HG02642 (cell line): Measurements from ENCODE around the gene SEZ6.
A peak's percentile ranks its signal among the peaks of the same experiment; 100 is the strongest.

ENCODE experiments used
- ATAC-seq: cut with Tn5 transposase; IDR thresholded peaks from one replicate; pipeline ENCODE4 v1.9.1; 2021; ENCODE audit warnings: mild to moderate bottlenecking; ENCODE audit not compliant: unreplicated experiment, poor library complexity

The SEZ6 gene

DNA sequence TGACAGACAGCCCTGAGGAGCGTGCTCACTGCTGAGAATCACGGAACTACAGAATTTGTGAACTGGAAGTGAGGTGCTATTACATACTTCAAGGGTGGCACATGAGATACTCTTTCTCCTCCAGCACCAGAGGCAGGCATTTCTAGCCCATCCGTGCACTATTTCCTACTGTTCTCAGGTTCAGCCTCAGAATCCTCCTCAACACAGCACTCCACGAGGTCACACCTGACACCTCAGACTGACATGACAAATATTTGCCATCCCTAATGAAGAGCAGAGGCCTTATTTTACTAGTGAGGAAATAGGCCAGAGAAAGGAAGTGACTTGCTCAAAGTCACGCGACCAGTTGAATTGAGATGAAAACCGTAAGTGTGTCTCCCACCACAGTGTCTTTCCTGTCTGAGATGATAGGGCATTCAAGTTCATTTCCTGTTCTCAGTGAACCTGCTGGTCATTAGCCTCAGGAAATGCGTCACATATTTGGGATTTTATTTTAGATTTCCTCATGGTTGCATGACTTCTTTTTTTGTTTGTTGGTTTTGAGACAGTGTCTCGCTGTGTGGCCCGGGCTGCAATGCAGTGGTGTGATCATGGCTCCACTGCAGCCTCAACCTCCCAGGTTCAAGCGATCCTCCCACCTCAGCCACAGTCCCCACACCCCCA, 23.6 kb downstream of the SEZ6 start:
- ATAC-seq: peak; percentile 51

- ATAC-seq: no peak
Observed at GRCh38 chr17:28978356-28978964, 27.4 kb downstream of the SEZ6 start.

DNA sequence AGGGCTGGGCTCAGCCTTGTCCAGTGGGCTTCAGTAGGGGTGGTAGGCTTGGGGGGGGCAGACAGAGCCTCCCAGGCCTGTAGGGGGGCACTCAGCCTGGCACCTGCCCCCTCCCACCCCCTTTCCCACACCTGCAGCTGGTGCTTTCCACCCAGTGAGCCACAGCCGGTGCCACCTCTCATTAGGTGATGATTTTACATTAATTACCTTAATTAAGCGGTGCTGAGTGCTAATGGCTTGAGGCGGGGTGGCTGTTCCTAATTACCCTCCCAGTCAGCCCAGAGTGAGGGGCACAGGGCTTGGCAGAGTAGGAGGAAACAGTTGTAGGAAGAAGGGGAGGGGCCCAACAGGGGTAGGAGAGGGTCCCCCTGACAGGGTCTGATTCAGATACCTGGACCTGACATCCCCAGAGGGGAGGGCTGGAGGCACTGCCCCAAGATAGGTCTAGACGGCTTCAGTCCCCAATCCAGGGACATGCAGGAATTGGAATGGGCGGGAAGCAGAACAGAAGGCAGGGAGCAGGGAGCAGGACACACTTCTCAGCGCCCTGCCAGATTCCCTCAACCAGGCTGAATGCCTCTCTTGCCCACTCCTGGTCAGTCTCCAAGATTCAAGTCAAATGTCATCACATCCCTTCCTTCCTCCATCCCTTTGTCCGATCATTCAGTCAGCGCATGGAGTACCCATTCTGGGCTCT, 28.0 kb downstream of the SEZ6 start:
- ATAC-seq: no peak

DNA sequence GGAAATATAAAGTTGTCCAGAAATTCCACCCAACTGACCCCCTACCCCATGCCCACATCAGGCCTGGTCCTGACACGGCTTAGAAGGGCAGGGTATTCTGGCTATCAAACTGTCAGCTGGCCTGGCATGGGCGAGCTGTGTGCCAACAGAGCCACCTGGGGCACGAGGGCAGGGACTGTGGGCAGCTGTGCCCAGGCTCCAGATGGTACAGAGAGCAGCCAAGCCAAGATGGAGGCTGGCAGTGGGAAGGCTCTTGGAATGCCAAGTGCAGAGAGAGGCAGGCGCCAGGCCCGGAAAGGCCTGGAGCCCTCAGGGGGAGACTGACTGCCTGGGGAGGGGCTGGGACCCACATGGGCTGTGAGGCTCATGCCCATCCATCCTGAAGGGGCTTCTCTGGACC, 30.2 kb downstream of the SEZ6 start:
- no peak for ATAC-seq

DNA sequence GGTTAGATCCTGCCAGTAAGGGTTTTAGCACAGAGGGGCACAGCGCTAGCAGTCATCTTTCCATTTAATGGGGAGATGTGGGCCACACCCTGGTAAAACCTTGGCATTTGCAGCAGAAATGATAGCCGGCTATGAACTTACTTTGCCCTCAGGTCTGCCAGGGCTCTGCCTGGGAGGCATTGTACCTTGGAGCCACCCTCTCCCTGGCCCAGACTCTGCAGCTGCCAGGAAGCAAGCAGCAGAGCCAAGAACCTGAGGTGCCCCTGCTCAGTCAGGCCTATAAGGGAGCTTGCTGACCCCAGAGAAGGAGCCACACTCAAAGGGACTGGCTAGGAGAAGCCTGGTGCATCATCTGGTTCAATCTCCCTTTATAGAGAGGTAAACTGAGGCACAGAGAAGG, 30.8 kb downstream of the SEZ6 start:
- no peak for ATAC-seq

DNA sequence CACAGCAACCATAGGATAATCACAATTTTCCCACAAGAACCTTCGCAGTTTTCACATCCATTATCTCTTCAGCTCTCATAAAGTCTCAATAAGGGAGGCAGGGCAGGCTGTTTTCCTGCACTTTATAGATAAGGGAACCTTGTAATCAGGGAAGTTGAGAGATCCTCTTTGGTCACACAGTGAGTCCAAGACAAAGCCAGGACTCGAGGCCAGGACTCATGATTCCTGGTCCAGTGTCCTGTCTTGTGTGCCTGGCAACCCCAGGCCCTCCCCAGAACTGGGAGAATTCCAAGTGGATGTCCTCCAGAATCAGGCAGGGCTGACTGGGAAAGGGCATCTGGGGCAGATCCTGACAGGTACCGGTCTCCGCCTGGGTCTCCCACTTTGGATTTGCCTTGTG, 31.4 kb downstream of the SEZ6 start:
- ATAC-seq: no peak

- no peak for ATAC-seq
Observed at GRCh38 chr17:28973425-28973824, 32.4 kb downstream of the SEZ6 start.

DNA sequence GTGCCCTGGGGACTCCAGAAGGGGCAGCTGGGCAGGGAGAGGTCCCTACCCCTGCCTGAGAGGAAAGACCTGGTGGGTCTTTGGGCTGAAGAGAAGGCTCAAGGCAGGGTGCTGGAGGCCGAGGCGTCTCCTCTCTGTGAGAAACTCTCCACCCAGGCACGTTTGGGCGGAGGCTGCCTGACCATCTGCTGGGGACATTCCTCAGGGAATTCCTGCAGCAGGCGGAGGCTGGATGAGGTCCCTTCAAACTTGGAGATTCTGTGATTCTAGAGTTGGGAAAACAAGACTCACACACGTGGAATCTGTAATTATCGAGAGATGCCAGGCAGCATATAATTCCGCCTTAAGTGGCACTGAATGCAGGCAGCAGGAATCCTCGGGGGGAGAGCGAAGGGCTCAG, 33.4 kb downstream of the SEZ6 start:
- no peak for ATAC-seq

DNA sequence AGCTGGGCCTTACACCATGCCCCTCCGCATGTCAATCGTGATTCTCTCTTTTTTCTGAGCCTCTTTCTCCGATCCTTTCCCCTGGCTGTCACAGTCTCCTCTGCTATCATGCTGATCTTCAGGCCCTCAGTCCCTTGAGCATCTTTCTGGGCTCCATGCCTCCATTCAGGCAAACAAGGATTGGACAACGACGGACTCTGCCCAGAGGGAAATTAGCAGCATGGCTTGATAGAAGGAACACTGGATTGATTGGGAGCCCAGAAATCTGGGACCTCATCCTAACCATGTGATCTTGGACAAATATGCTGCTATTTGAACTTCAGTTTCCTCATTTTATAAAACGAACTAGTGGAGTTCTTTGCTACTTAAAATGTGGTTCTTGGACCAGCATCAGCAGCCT, 35.0 kb downstream of the SEZ6 start:
- no peak for ATAC-seq

DNA sequence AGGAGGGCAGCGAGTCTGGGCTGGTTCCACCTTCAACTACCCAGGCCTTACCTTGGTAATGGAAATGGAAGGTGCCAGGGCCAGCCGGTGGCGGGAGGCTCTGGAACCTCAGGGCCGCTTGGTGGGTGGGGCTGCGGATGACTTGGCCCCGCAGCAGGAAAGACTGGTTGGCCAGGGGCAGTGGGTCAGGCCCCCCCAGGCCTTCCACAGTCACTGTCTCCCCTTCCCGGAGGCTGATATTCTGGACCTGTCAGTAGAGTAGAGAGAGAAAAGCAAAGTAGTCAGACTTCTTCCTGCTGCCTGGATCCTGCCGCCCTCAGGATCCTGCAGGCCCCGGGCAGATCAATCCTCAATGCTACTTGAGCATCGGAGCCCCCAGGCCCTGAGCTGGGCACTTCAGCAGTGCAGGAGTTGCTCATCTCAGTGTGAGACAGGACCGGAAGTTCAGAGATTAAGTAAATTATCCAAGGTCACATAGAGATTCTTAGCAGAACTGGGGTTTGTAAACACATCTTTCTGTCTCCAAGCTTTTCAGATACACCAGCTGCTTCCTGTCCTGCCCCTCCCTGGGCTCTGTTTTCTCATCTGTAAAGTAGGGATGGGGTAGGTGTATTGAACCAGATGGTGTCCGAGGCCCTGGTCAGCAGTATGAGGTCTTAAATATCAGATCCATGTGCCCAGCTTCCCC, 36.0 kb downstream of the SEZ6 start:
- no peak for ATAC-seq

DNA sequence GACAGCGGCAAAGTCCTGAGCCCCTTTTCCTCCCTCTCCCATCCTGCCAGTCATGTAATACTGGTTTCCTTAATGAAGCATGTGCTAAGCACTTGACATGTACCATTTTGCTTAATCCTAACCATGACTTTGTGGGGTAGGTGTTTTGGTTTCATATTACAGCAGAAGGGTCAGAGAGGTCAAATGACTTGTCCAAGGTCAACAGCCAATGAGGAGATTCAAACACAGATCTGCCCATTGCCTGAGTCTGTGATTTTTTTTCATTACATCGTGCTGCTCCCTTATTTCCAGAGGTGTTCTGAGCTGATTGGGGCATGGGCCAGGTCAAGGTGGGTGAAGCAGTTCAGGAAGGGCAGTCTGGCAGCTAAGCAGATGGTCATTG, 36.9 kb downstream of the SEZ6 start:
- no peak for ATAC-seq

DNA sequence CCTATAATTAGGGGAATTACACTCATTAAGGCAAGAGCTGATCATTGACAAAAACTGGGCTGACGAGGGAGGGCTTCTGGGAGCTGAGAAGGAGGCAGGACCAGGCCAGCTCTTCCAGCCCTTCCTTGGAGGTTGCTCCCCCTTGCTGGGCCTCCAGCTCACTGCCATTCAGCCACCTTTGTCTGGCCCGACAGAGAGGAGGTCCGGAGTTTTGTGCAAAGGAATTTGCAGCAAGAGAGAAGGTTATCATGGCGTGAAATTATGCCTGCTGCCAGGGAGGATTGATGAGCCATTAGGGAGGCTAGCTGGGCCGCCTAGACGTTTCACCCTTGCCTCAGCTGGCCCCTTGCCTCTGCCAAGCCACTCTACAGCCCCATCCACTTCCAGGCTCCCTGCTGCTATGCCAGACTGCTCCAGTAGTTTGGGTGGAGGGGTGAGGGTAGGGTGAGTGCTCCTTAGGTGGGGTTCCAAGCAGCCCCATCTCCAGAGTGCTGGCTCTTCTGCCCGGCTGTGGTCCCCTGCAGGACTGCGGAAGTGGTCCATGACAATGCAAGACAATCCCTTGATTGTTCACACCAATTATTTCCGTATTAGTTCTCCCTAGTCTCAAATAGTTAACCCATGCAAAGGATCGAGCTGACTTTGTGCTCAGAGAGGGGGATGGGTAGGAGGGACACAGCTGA, 37.5 kb downstream of the SEZ6 start:
- no peak for ATAC-seq

DNA sequence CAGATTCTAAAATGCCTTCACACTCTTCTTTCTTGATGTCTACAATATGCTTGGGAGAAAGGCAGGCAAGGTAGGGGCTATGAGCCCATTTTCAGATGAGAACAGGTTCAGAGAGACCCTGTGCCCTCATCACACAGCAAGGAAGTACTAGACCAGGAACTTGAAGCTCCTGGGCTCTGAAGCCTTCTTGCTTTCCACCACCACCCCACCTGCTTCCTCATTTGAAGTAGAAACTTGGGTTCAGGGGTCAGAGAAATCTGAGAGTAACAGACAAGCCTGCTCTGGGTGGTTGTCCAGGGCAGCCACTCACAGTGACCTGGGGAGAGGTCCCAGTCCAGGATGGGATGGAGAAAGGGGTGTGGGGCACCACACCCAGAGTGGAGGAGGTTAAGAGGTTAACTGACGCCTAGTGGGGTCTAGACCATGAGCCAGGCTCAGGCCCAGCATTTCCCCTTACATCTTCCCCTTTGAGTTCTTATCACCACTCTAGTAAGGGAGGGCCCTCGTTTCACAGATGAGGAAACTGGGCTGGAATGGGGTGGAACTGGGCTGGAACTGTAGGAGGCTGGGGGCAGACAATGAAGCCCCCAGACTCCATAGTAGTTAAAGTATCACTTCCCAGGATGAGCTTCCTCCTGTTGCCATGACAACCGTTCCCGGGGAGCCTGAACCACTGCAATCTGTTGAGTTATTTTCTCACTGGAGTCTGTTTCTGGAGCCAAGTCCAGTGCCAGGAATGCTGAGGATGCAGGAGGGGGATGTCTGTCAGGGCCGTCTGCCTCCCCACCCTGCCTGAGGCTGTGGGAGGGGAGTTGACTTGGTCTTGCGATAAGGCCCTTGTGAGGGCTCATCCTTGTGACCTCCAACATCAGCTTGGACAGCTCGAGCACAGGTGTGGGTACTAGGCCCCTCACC, 38.4 kb downstream of the SEZ6 start:
- no peak for ATAC-seq

DNA sequence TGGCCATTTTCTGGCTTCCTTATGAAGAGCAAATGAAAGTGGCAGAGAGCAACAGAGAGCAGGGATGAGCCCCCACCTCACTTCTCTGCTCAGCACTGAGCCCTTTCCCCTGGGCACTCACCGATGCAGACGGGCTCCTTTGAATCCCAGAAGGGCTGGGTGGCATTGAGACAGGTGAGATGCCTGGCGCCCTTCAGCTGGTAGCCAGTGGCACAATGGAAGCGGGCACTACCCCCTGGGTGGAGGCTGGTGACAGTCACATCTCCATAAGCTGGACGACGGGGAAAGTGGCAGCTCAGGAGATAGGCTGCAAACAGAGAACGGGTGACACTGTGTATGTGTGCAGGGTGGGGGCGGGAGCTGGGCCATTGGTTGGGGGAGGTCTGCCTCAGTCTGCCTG, 42.0 kb downstream of the SEZ6 start:
- no peak for ATAC-seq

GRCh38 chr17:28963055-28963611, 42.7 kb downstream of the SEZ6 start:
- no peak for ATAC-seq

DNA sequence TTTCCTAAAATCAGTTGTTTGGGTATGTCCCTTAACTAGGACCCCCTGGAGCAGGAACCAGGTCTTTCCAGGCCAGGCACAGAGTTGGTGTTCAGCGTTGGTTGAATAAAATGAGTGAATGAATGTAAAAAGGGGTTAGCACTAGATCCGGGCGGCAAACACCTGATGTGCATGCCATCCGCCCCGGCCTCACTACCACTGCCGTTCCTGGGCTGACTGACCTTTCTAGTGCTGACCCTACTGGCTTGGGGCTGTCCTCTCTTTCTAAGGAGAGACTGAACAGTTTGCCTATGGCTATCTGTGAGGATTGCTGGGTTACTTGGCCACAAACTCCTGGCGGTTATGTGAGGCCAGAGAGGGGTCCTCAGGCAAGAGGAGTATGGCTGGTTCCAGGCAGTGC, 44.4 kb downstream of the SEZ6 start:
- ATAC-seq: no peak

GRCh38 chr17:28960256-28961061, 45.4 kb downstream of the SEZ6 start:
- ATAC-seq: no peak

DNA sequence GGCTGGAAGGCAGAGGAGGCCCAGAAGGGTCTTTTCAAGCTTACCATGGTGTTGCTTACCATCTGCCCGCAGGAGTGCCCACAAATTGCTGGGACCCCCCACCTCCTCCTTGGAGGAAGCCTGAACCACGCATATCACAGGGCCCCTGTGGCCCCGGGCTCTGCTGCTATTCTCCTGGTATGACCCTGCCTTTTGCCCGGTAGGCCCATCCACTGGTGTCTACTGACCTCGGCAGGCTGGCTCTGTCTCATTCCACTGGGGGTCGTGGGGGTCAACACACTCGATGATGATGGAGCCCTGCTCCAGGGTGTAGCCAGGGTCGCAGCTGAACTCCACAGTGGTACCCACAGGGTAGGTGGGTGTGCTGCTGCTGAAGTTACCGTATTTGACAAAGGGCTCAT, 46.4 kb downstream of the SEZ6 start:
- ATAC-seq: no peak
